GM23248 (cell line): Measurements from ENCODE around the gene ZNF697.

Experiments
- EZH2 ChIP-seq: fragments of 200-600 bp; sonication (generic); IDR thresholded peaks from 2 replicates; pipeline ENCODE4 v1.6.1; 2018; ENCODE audit warnings: antibody characterized with exemption, mild to moderate bottlenecking; ENCODE audit not compliant: insufficient read depth, poor library complexity, severe bottlenecking
- EZH2phosphoT487 ChIP-seq: fragments of 200-600 bp; sonication (generic); IDR thresholded peaks from 2 replicates; pipeline ENCODE4 v1.6.1; 2018; ENCODE audit warnings: antibody characterized with exemption, moderate library complexity, mild to moderate bottlenecking, low read depth; ENCODE audit not compliant: insufficient read depth

DNA sequence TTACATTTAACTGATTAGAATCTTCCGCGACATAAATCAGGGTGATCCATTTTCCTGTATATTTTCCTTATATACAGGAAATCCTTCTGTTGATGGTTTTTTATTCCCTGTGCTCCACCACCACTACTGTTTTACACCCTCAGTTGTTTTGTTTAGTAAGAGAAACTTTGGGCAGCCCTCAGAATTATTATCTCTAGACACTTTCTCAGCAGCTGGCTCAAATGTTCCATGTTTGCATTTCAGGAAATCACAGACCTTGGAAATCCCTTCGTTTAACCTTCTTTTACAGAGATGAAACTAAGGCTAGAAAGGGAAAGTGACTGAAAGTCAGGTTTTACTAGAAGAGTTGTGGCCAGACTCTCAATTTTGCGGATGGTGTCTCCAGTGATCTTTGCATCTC lies 15.2 kb downstream of the ZNF697 start:
- no peak for TF ChIP-seq EZH2
- TF ChIP-seq EZH2phosphoT487, result no peak
